Measurements from ENCODE around the gene SLC4A5. TPM values are rescaled to one million over a fixed set of nuclear protein-coding genes. Genes with fewer than 3 reads are reported as not detected.

Gene SLC4A5
- total and polyA plus RNA-seq, 4 donors: 0.85 to 9.6 (median 3.9) TPM

DNA sequence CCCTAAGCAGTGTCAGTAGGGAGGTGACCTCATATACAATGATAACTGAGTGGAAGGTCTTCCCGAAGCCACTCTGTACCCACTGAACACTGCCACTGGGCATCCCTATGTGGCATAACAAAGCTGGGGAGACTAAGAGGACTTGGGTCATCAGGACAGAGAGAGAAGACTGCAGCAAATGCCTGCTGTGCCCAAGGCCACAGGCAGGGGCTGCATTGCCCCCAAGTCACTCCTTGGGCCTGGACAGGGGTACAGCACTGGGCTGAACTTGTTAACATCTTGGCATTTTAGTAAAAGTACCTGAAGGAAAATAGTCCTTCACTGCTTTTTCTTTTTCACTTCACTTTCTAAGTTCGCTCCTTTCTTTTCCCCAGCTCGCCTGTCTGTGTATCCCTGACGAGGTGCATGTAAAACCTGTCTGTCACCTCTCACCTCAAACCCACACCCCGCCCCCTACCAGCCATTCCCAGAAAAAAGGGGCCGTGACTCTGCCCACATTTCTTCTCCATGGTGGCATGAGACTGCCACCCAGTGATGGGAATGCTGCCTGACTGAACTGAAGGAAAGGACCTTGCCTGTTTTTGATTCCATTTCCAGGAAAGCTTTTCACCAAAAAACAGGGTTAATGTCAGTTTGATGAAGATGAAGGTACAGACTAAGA is 81.9 kb downstream of the SLC4A5 start:
- no peaks in the 10 kb centered on the region for H3K27me3 ChIP-seq (ENCODE audit: control insufficient read depth in 3 of 3, insufficient read depth in 3 of 3, low read length in 2 of 3)
- DNase-seq (peak; percentile 54 to 62 (median 58)), ATAC-seq (ENCODE audit: insufficient read depth, low FRiP score) (no peak)
- H3K9ac ChIP-seq (ENCODE audit: insufficient read depth in 1 of 2, low read length in 2 of 2): no peak overlapping the region
- no peak overlapping the region for H3K27ac ChIP-seq (ENCODE audit: low read depth in 1 of 2, low read length in 1 of 2)
- 71 to 76% methylated on average over 6 of the region's 6 CpGs for WGBS, 2 donors
- no peaks in the 10 kb centered on the region for H3K4me1 ChIP-seq (ENCODE audit: control insufficient read depth in 5 of 5, insufficient read depth in 5 of 5, low read length in 5 of 5)
- TF ChIP-seq, protein P1, sequence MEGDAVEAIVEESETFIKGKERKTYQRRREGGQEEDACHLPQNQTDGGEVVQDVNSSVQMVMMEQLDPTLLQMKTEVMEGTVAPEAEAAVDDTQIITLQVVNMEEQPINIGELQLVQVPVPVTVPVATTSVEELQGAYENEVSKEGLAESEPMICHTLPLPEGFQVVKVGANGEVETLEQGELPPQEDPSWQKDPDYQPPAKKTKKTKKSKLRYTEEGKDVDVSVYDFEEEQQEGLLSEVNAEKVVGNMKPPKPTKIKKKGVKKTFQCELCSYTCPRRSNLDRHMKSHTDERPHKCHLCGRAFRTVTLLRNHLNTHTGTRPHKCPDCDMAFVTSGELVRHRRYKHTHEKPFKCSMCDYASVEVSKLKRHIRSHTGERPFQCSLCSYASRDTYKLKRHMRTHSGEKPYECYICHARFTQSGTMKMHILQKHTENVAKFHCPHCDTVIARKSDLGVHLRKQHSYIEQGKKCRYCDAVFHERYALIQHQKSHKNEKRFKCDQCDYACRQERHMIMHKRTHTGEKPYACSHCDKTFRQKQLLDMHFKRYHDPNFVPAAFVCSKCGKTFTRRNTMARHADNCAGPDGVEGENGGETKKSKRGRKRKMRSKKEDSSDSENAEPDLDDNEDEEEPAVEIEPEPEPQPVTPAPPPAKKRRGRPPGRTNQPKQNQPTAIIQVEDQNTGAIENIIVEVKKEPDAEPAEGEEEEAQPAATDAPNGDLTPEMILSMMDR (IDR thresholded peaks at IDR 0.05; ENCODE audit: control extremely low read depth, extremely low read depth): no peak
- peaks cover 0 to 7% (median 0%) of the 10 kb centered on the region in 4 donors for H3K36me3 ChIP-seq (ENCODE audit: control insufficient read depth in 4 of 4, insufficient read depth in 4 of 4, low read length in 4 of 4)
- no peak overlapping the region for H3K4me3 ChIP-seq
- no peaks in the 10 kb centered on the region for H3K9me3 ChIP-seq (ENCODE audit: control insufficient read depth in 4 of 4, insufficient read depth in 3 of 4, low read length in 3 of 4)

DNA sequence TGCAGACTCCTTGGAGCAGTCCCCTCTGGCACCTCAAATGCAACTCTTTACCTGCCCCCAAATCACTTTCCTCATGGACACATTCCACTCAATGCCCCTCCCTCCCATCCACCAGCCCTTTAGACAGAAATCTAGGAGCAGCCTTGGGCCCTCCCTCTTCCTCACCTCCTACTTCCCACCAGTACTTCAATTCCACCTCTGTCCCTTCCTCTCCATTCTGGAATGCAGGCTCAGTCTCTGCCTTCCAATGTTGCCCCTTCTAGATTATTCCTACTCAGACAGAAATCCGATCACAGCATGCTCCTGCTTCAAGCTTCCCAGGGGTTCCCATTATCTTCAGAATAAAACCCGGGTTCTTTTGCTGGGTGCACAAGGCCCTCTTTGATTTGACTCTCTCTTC is 82.7 kb downstream of the SLC4A5 start:
- ATAC-seq (ENCODE audit: insufficient read depth, low FRiP score): no peak
- Histone ChIP-seq H3K27me3 (ENCODE audit: control insufficient read depth in 3 of 3, insufficient read depth in 3 of 3, low read length in 2 of 3) (no peaks in the 10 kb centered on the region), H3K36me3 (ENCODE audit: control insufficient read depth in 4 of 4, insufficient read depth in 4 of 4, low read length in 4 of 4) (peaks cover 0 to 10% (median 0%) of the 10 kb centered on the region in 4 donors), H3K27ac (ENCODE audit: low read depth in 1 of 2, low read length in 1 of 2) (no peak overlapping the region), H3K4me3 (no peak overlapping the region), H3K9ac (ENCODE audit: insufficient read depth in 1 of 2, low read length in 2 of 2) (no peak overlapping the region), H3K4me1 (ENCODE audit: control insufficient read depth in 5 of 5, insufficient read depth in 5 of 5, low read length in 5 of 5) (no peaks in the 10 kb centered on the region), H3K9me3 (ENCODE audit: control insufficient read depth in 4 of 4, insufficient read depth in 3 of 4, low read length in 3 of 4) (no peaks in the 10 kb centered on the region)
- TF ChIP-seq, protein P1 (IDR thresholded peaks at IDR 0.05; ENCODE audit: control extremely low read depth, extremely low read depth): no peak
- WGBS, 2 donors: 76 to 85% methylated on average over 2 of the region's 2 CpGs
- DNase-seq: no peak

DNA sequence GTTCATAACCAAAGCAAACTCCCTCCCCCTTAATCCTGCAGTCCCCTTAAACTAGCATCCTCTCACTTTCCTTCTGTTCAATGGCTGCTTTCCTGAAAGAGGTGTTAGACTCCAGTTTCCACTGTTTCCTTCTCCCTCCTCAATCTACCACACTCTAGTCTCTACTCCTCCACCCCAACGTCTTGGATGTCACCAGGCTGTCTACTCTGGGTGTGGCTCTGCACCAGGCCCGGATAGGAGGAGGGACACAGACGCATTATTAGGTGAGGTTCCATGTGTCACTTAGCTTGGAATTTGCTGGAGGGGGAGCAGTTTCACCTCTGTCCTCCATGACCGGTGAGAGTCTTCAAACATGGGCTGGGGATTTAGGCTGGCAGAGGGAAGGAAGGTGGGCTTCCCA is 83.5 kb downstream of the SLC4A5 start:
- no peak overlapping the region for H3K9ac ChIP-seq (ENCODE audit: insufficient read depth in 1 of 2, low read length in 2 of 2)
- no peak for DNase-seq

More for the DNA sequence above, 83.5 kb downstream of the SLC4A5 start:
- H3K27me3 ChIP-seq (ENCODE audit: control insufficient read depth in 3 of 3, insufficient read depth in 3 of 3, low read length in 2 of 3): no peaks in the 10 kb centered on the region
- H3K4me1 ChIP-seq (ENCODE audit: control insufficient read depth in 5 of 5, insufficient read depth in 5 of 5, low read length in 5 of 5): no peaks in the 10 kb centered on the region
- H3K36me3 ChIP-seq (ENCODE audit: control insufficient read depth in 4 of 4, insufficient read depth in 4 of 4, low read length in 4 of 4): peaks cover 0 to 7% (median 0%) of the 10 kb centered on the region in 4 donors
- H3K9me3 ChIP-seq (ENCODE audit: control insufficient read depth in 4 of 4, insufficient read depth in 3 of 4, low read length in 3 of 4): no peaks in the 10 kb centered on the region
- TF ChIP-seq, protein P1 (IDR thresholded peaks at IDR 0.05; ENCODE audit: control extremely low read depth, extremely low read depth): no peak
- ATAC-seq (ENCODE audit: insufficient read depth, low FRiP score): no peak
- no peak overlapping the region for H3K4me3 ChIP-seq
- no peak overlapping the region for H3K27ac ChIP-seq (ENCODE audit: low read depth in 1 of 2, low read length in 1 of 2)
- WGBS, 2 donors: 88 to 94% methylated on average over 4 of the region's 4 CpGs

All from lung (tissue), 12 donors.